HEK293T (cell line): Measurements from ENCODE around the gene CCDC158.

Experiments
- ELF4 ChIP-seq: fragments of 450-650 bp; IDR thresholded peaks from 2 replicates; pipeline ENCODE4 v1.6.1; 2017; ENCODE audit warnings: antibody characterized with exemption
- FOXM1 ChIP-seq: fragments of 450-650 bp; IDR thresholded peaks from 2 replicates; pipeline ENCODE4 v1.6.1; 2017; ENCODE audit warnings: mild to moderate bottlenecking, borderline replicate concordance
- HDGF ChIP-seq: fragments of 450-650 bp; IDR thresholded peaks from 2 replicates; pipeline ENCODE4 v1.6.1; 2017; ENCODE audit warnings: antibody characterized with exemption, borderline replicate concordance
- SP1 ChIP-seq: fragments of 450-650 bp; IDR thresholded peaks from 2 replicates; pipeline ENCODE4 v1.6.1; 2017
- ZNF384 ChIP-seq: fragments of 450-650 bp; IDR thresholded peaks from 2 replicates; pipeline ENCODE4 v1.6.1; 2016

GRCh38 chr4:76293772-76294171 is 127.2 kb downstream of the CCDC158 start:
- no peak for TF ChIP-seq HDGF
- no peak for TF ChIP-seq SP1
- no peak for TF ChIP-seq ELF4
- TF ChIP-seq ZNF384 = no peak
- TF ChIP-seq FOXM1 = no peak
